ENCODE results near the gene SYMPK.

GRCh38 chr19:45882652-45883585 is 20.0 kb upstream of the SYMPK start:
- no peak; the same call in 1 of the 2 replicates for TF ChIP-seq POLR2AphosphoS5 (IDR thresholded peaks at IDR 0.05; ENCODE audit: borderline replicate concordance, low read depth, low read length)
- no peak for TF ChIP-seq EZH2 (IDR thresholded peaks at IDR 0.05)

All from SK-N-MC (cell line).